ENCODE data around the gene GFY.

GFY gene

GRCh38 chr19:49391581-49392399 is 33.4 kb upstream of the GFY start:
- H3K36me3 ChIP-seq (ENCODE audit: control insufficient read depth in 5 of 5, insufficient read depth in 5 of 5, low read length in 5 of 5): no peaks in the 10 kb centered on the region
- no peak overlapping the region for H3K27ac ChIP-seq (ENCODE audit: low read depth, low read length)
- H3K4me3 ChIP-seq (ENCODE audit: low read depth in 1 of 5, low read length in 5 of 5): no peak overlapping the region
- peaks cover 0 to 24% (median 9%) of the 10 kb centered on the region in 5 donors for H3K27me3 ChIP-seq (ENCODE audit: control insufficient read depth in 5 of 5, insufficient read depth in 4 of 5, low read length in 5 of 5)
- no peaks in the 10 kb centered on the region for H3K9me3 ChIP-seq (ENCODE audit: control insufficient read depth in 5 of 5, low read length in 5 of 5)
- H3K9ac ChIP-seq (ENCODE audit: low read length in 5 of 5): no peak overlapping the region
- H3K4me1 ChIP-seq (ENCODE audit: control insufficient read depth in 5 of 5, insufficient read depth in 5 of 5, low read length in 5 of 5): peaks cover 0 to 2% (median 0%) of the 10 kb centered on the region in 5 donors

DNA sequence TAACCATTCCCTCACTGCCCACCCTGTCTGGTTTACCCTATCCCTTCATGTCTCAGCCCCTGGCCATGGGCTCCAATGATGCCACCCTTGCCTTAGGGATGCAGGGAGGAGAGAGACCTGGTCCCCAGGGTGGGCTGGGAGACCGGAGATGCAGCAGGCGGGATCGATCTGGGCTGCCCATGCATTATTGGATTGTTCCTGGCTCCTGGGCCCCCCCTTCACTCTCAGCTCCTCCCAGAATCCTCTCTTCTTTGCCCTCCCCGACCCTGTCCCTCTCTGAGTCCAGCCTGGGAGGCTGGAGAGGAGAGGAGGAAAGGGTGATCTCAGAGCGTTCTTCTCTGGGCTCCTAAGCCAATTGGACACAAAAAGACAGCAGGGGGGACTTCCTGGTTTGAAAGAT is 31.3 kb upstream of the GFY start:
- no peak overlapping the region for H3K9ac ChIP-seq (ENCODE audit: low read length in 5 of 5)
- H3K27me3 ChIP-seq (ENCODE audit: control insufficient read depth in 5 of 5, insufficient read depth in 4 of 5, low read length in 5 of 5): peaks cover 4 to 33% (median 11%) of the 10 kb centered on the region in 5 donors
- no peaks in the 10 kb centered on the region for H3K9me3 ChIP-seq (ENCODE audit: control insufficient read depth in 5 of 5, low read length in 5 of 5)
- no peaks in the 10 kb centered on the region for H3K4me1 ChIP-seq (ENCODE audit: control insufficient read depth in 5 of 5, insufficient read depth in 5 of 5, low read length in 5 of 5)
- H3K36me3 ChIP-seq (ENCODE audit: control insufficient read depth in 5 of 5, insufficient read depth in 5 of 5, low read length in 5 of 5): no peaks in the 10 kb centered on the region
- no peak overlapping the region for H3K27ac ChIP-seq (ENCODE audit: low read depth, low read length)
- H3K4me3 ChIP-seq (ENCODE audit: low read depth in 1 of 5, low read length in 5 of 5): no peak overlapping the region

DNA sequence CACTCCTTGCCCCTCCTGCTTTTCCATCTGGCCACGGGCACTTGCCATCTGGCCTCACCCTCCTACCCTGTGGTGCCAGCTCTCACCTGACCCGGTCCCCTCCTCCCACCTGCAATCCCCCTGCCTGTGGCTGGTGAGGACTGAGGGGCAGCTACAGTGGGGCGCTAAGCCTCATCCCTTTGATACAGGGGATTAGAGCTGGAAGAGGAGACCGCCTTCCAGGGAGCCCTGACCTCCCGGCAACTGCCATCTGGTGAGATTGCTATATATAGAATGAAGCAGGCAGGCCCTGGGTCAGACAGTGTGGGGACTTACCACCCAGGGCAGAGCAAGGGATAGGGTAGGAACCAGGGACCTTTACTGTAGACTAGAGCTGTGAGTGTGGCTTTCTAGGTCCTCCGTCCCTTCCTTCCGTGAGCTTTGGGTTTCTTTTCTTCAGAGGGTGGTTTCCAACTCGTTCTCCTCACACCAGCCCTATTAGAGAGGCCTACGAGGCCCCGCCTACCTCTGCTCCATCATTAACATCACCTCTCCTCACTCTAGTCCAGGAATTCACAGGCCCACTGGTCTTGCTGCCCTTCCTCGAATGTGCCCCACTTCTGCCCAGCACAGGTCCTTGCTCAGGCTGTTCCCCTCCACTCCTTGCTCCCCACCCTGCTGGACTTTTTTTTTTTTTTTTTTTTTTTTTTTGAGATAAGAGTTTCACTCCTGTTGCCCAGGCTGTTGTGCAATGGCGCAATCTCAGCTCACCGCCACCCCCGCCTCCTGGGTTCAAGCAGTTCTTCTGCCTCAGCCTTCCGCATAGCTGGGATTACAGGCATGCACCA is 29.4 kb upstream of the GFY start:
- H3K4me3 ChIP-seq (ENCODE audit: low read depth in 1 of 5, low read length in 5 of 5): no peak overlapping the region
- no peaks in the 10 kb centered on the region for H3K4me1 ChIP-seq (ENCODE audit: control insufficient read depth in 5 of 5, insufficient read depth in 5 of 5, low read length in 5 of 5)
- H3K9ac ChIP-seq (ENCODE audit: low read length in 5 of 5): no peak overlapping the region
- H3K36me3 ChIP-seq (ENCODE audit: control insufficient read depth in 5 of 5, insufficient read depth in 5 of 5, low read length in 5 of 5): no peaks in the 10 kb centered on the region
- H3K27ac ChIP-seq (ENCODE audit: low read depth, low read length): no peak overlapping the region
- H3K9me3 ChIP-seq (ENCODE audit: control insufficient read depth in 5 of 5, low read length in 5 of 5): no peaks in the 10 kb centered on the region
- peaks cover 0 to 32% (median 8%) of the 10 kb centered on the region in 5 donors for H3K27me3 ChIP-seq (ENCODE audit: control insufficient read depth in 5 of 5, insufficient read depth in 4 of 5, low read length in 5 of 5)

DNA sequence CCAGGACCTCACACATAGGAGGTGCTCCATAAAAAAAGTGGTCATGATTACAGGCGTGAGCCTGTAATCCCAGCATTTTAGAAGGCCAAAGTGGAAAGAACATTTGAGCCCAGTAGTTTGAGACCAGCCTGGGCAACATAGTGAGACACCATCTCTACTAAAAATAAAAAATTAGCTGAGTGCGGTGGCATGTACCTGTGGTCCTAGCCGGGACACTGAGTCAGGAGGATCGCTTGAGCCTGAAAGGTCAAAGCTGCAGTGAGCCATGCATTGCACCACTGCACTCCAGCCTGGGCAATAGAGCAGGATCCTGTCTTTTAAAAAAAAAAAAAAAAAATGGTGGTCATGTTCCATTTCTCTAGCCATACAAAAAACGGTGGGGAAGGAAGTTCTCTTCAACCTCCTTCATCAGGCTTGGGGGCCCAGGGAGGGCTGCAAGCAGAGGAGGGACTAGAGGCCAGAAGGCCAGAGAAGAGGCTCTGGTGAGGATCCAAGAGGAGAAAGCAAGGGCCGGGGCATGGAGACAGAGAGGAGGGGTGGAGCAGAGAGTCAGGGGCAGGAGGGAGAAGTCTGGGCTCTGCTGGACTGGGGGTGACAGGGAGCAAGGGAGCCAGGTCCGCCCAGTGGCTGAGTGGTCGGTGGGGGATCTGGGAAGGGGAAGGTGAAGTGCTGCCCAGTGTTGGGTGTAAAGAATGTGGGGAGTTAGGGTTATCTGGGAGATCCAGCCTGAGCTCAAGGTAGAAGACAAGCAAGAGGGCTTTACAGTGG is 28.3 kb upstream of the GFY start:
- H3K4me1 ChIP-seq (ENCODE audit: control insufficient read depth in 5 of 5, insufficient read depth in 5 of 5, low read length in 5 of 5): no peaks in the 10 kb centered on the region
- H3K4me3 ChIP-seq (ENCODE audit: low read depth in 1 of 5, low read length in 5 of 5): no peak overlapping the region
- H3K27me3 ChIP-seq (ENCODE audit: control insufficient read depth in 5 of 5, insufficient read depth in 4 of 5, low read length in 5 of 5): peaks cover 0 to 32% (median 8%) of the 10 kb centered on the region in 5 donors
- H3K27ac ChIP-seq (ENCODE audit: low read depth, low read length): no peak overlapping the region
- no peaks in the 10 kb centered on the region for H3K36me3 ChIP-seq (ENCODE audit: control insufficient read depth in 5 of 5, insufficient read depth in 5 of 5, low read length in 5 of 5)
- H3K9me3 ChIP-seq (ENCODE audit: control insufficient read depth in 5 of 5, low read length in 5 of 5): no peaks in the 10 kb centered on the region
- no peak overlapping the region for H3K9ac ChIP-seq (ENCODE audit: low read length in 5 of 5)

GRCh38 chr19:49398001-49398615 is 27.1 kb upstream of the GFY start:
- Histone ChIP-seq H3K27me3 (ENCODE audit: control insufficient read depth in 5 of 5, insufficient read depth in 4 of 5, low read length in 5 of 5) (peaks cover 0 to 32% (median 8%) of the 10 kb centered on the region in 5 donors), H3K9me3 (ENCODE audit: control insufficient read depth in 5 of 5, low read length in 5 of 5) (no peaks in the 10 kb centered on the region), H3K27ac (ENCODE audit: low read depth, low read length) (no peak overlapping the region), H3K4me3 (ENCODE audit: low read depth in 1 of 5, low read length in 5 of 5) (no peak overlapping the region), H3K4me1 (ENCODE audit: control insufficient read depth in 5 of 5, insufficient read depth in 5 of 5, low read length in 5 of 5) (no peaks in the 10 kb centered on the region), H3K36me3 (ENCODE audit: control insufficient read depth in 5 of 5, insufficient read depth in 5 of 5, low read length in 5 of 5) (no peaks in the 10 kb centered on the region), H3K9ac (ENCODE audit: low read length in 5 of 5) (no peak overlapping the region)

GRCh38 chr19:49398931-49399330 is 26.3 kb upstream of the GFY start:
- no peaks in the 10 kb centered on the region for H3K9me3 ChIP-seq (ENCODE audit: control insufficient read depth in 5 of 5, low read length in 5 of 5)
- peaks cover 0 to 28% (median 8%) of the 10 kb centered on the region in 5 donors for H3K27me3 ChIP-seq (ENCODE audit: control insufficient read depth in 5 of 5, insufficient read depth in 4 of 5, low read length in 5 of 5)
- H3K9ac ChIP-seq (ENCODE audit: low read length in 5 of 5): no peak overlapping the region
- no peak overlapping the region for H3K27ac ChIP-seq (ENCODE audit: low read depth, low read length)
- no peaks in the 10 kb centered on the region for H3K4me1 ChIP-seq (ENCODE audit: control insufficient read depth in 5 of 5, insufficient read depth in 5 of 5, low read length in 5 of 5)
- H3K36me3 ChIP-seq (ENCODE audit: control insufficient read depth in 5 of 5, insufficient read depth in 5 of 5, low read length in 5 of 5): no peaks in the 10 kb centered on the region
- H3K4me3 ChIP-seq (ENCODE audit: low read depth in 1 of 5, low read length in 5 of 5): no peak overlapping the region

DNA sequence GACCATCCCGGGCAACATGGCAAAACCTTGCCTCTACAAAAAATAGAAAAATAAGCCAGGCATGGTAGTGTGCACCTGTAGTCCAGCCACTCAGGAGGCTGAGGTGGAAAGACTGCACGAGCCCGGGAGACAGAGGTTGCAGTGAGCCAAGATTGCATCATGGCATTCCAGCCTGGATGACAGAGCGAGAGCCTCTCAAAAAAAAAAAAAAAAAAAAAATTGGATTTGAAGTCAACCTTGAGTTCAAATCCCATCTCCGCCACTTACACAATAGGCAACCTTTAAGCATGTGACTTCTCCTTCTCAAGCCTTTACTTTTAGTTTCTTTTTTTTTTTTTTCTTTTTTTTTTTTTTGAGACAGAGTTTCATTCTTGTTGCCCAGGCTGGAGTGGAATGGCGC is 25.2 kb upstream of the GFY start:
- no peaks in the 10 kb centered on the region for H3K9me3 ChIP-seq (ENCODE audit: control insufficient read depth in 5 of 5, low read length in 5 of 5)
- no peak overlapping the region for H3K4me3 ChIP-seq (ENCODE audit: low read depth in 1 of 5, low read length in 5 of 5)
- no peak overlapping the region for H3K9ac ChIP-seq (ENCODE audit: low read length in 5 of 5)
- peaks cover 0 to 17% (median 4%) of the 10 kb centered on the region in 5 donors for H3K27me3 ChIP-seq (ENCODE audit: control insufficient read depth in 5 of 5, insufficient read depth in 4 of 5, low read length in 5 of 5)
- no peak overlapping the region for H3K27ac ChIP-seq (ENCODE audit: low read depth, low read length)
- H3K36me3 ChIP-seq (ENCODE audit: control insufficient read depth in 5 of 5, insufficient read depth in 5 of 5, low read length in 5 of 5): no peaks in the 10 kb centered on the region
- no peaks in the 10 kb centered on the region for H3K4me1 ChIP-seq (ENCODE audit: control insufficient read depth in 5 of 5, insufficient read depth in 5 of 5, low read length in 5 of 5)

- Histone ChIP-seq H3K9ac (ENCODE audit: low read length in 5 of 5) (no peak overlapping the region), H3K36me3 (ENCODE audit: control insufficient read depth in 5 of 5, insufficient read depth in 5 of 5, low read length in 5 of 5) (no peaks in the 10 kb centered on the region), H3K4me3 (ENCODE audit: low read depth in 1 of 5, low read length in 5 of 5) (no peak overlapping the region), H3K27me3 (ENCODE audit: control insufficient read depth in 5 of 5, insufficient read depth in 4 of 5, low read length in 5 of 5) (peaks cover 0 to 4% (median 0%) of the 10 kb centered on the region in 5 donors), H3K9me3 (ENCODE audit: control insufficient read depth in 5 of 5, low read length in 5 of 5) (no peaks in the 10 kb centered on the region), H3K4me1 (ENCODE audit: control insufficient read depth in 5 of 5, insufficient read depth in 5 of 5, low read length in 5 of 5) (peaks cover 0 to under 1% (median 0%) of the 10 kb centered on the region in 5 donors), H3K27ac (ENCODE audit: low read depth, low read length) (no peak overlapping the region)
These were observed 21.6 kb upstream of the GFY start for GRCh38 chr19:49403404-49404187.

DNA sequence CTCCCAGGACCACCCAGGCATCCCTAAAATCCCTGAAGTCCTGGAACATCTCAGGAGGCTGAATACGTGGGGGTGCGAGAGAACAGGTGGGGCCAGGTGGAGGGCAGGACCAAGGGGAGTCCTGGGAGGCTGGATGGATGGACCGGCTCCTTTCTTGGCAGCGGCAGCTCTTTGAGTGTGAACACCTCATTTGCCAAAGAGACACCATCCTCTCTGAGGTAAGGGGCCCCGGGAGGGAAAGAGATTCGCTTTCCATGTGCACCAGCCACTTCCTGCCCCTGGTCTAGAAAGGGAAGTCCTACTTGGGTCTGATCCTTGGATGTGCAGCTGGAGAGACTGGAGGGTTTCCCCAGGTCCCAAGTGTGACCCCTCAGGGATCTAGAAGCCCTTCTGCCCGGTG is 18.1 kb upstream of the GFY start:
- Histone ChIP-seq H3K9ac (ENCODE audit: low read length in 5 of 5) (no peak overlapping the region), H3K4me3 (ENCODE audit: low read depth in 1 of 5, low read length in 5 of 5) (no peak overlapping the region), H3K36me3 (ENCODE audit: control insufficient read depth in 5 of 5, insufficient read depth in 5 of 5, low read length in 5 of 5) (no peaks in the 10 kb centered on the region), H3K4me1 (ENCODE audit: control insufficient read depth in 5 of 5, insufficient read depth in 5 of 5, low read length in 5 of 5) (peaks cover 0 to 10% (median 0%) of the 10 kb centered on the region in 5 donors), H3K27me3 (ENCODE audit: control insufficient read depth in 5 of 5, insufficient read depth in 4 of 5, low read length in 5 of 5) (peaks cover 0 to 3% (median 0%) of the 10 kb centered on the region in 5 donors), H3K9me3 (ENCODE audit: control insufficient read depth in 5 of 5, low read length in 5 of 5) (no peaks in the 10 kb centered on the region), H3K27ac (ENCODE audit: low read depth, low read length) (no peak overlapping the region)

Measured in subcutaneous abdominal adipose tissue (tissue), 5 donors.